H1 (cell line): ENCODE results near the gene GPRC5D. TPM values are rescaled to one million over a fixed set of nuclear protein-coding genes. Genes with fewer than 3 reads are reported as not detected.

Source experiments
- CTCF ChIA-PET: fragments of 300-600 bp; sonication (Branson Sonifier 250); formaldehyde crosslinking; loops from one replicate; lab custom pipeline; 2021; ENCODE audit not compliant: partially characterized antibody; lab: Charles Lee
- POLR2A ChIA-PET: fragments of 300-600 bp; sonication (Branson Sonifier 250); formaldehyde crosslinking; loops from one replicate; lab custom pipeline; 2021; ENCODE audit warnings: inconsistent platforms; ENCODE audit not compliant: partially characterized antibody; lab: Charles Lee
- DNase-seq, 2 experiments: peaks; one replicate each; pipeline versions ENCODE4 v3.0.0 to v3.0.0-alpha.2; 2010 to 2022; ENCODE audit warnings: low spot score in 2 of 2, low read depth in 1 of 2, mixed read lengths in 1 of 2
- FAIRE-seq: peaks from 2 replicates; lab custom pipeline; 2011; peaks lifted over from hg19 to GRCh38; lab: Jason Lieb, UNC
- H2AFZ ChIP-seq: 2 replicates; pipeline ENCODE4 v1.8.1; 2012; ENCODE audit warnings: low read length, inconsistent platforms
- H2AK5ac ChIP-seq: 2 replicates; pipeline ENCODE4 v1.6.1; 2013; ENCODE audit warnings: low read depth, low read length
- H2BK120ac ChIP-seq: replicated peaks from 2 replicates; pipeline ENCODE3; 2013; ENCODE audit warnings: low read depth, low read length, inconsistent platforms
- H2BK12ac ChIP-seq: 2 replicates; pipeline ENCODE4 v1.6.1; 2013; ENCODE audit warnings: low read depth, low read length
- H2BK15ac ChIP-seq: 2 replicates; pipeline ENCODE4 v1.6.1; 2013; ENCODE audit warnings: low read length
- H2BK20ac ChIP-seq: 2 replicates; pipeline ENCODE4 v1.6.1; 2013; ENCODE audit warnings: low read length
- H2BK5ac ChIP-seq: 2 replicates; pipeline ENCODE4 v1.6.1; 2013; ENCODE audit warnings: low read depth, low read length
- H3K14ac ChIP-seq: 2 replicates; pipeline ENCODE4 v1.6.1; 2013; ENCODE audit warnings: inconsistent platforms; ENCODE audit not compliant: insufficient read length
- H3K18ac ChIP-seq: 2 replicates; pipeline ENCODE4 v1.6.1; 2013; ENCODE audit warnings: low read length; ENCODE audit errors: extremely low read depth
- H3K23ac ChIP-seq: 2 replicates; pipeline ENCODE4 v1.6.1; 2013; ENCODE audit warnings: inconsistent platforms; ENCODE audit not compliant: insufficient read length
- H3K23me2 ChIP-seq: 2 replicates; pipeline ENCODE4 v1.6.1; 2013; ENCODE audit warnings: low read depth, low read length
- H3K27ac ChIP-seq: 2 replicates; pipeline ENCODE4 v1.6.1; 2011; ENCODE audit warnings: low read depth, low read length, inconsistent platforms
- H3K27me3 ChIP-seq, 4 experiments: replicated peaks in 1 of 4; 1 replicate in 1 of 4; 2 replicates in 3 of 4; pipeline versions ENCODE4 v1.6.1 to v1.8.1; 2011 to 2013; ENCODE audit warnings: low read length in 3 of 4, mild to moderate bottlenecking in 3 of 4, inconsistent platforms in 2 of 4, mixed read lengths in 2 of 4, moderate library complexity in 1 of 4; ENCODE audit not compliant: control insufficient read depth in 3 of 4, insufficient read depth in 3 of 4; ENCODE audit errors: extremely low read depth in 1 of 4
- H3K36me3 ChIP-seq, 4 experiments: 2 replicates each; pipeline versions ENCODE4 v1.6.1 to v1.8.1; 2011 to 2013; ENCODE audit warnings: mild to moderate bottlenecking in 4 of 4, low read length in 3 of 4, moderate library complexity in 2 of 4, control low read depth in 1 of 4, inconsistent platforms in 1 of 4; ENCODE audit not compliant: insufficient read depth in 4 of 4, control insufficient read depth in 2 of 4
- H3K4ac ChIP-seq: replicated peaks from 2 replicates; pipeline ENCODE3; 2013; ENCODE audit warnings: low read length, low read depth, mixed read lengths, inconsistent platforms; ENCODE audit not compliant: insufficient read length
- H3K4me1 ChIP-seq, 4 experiments: replicated peaks in 1 of 4; 1 replicate in 1 of 4; 2 replicates in 3 of 4; pipeline versions ENCODE4 v1.6.1 to v1.8.1; 2011 to 2013; ENCODE audit warnings: low read length in 3 of 4, inconsistent platforms in 2 of 4, mixed read lengths in 1 of 4; ENCODE audit not compliant: insufficient read depth in 4 of 4, control insufficient read depth in 3 of 4
- H3K4me2 ChIP-seq, 2 experiments: 2 replicates each; pipeline versions ENCODE4 v1.6.1 to v1.8.1; 2011 to 2013; ENCODE audit warnings: low read depth in 2 of 2, low read length in 2 of 2, control low read depth in 1 of 2, inconsistent platforms in 1 of 2, mild to moderate bottlenecking in 1 of 2; ENCODE audit not compliant: insufficient read depth in 1 of 2
- H3K4me3 ChIP-seq, 4 experiments: fragments of 200-600, 300-600 bp in 1 of 4; sonication (generic), shearing (Covaris generic), sonication (Bioruptor Twin) in 1 of 4; 2 replicates each; pipeline versions ENCODE4 v1.5.1 to v1.8.1; 2011 to 2016; ENCODE audit warnings: low read length in 4 of 4, low read depth in 3 of 4, control low read depth in 2 of 4, inconsistent platforms in 2 of 4, mild to moderate bottlenecking in 2 of 4, mixed read lengths in 1 of 4, moderate library complexity in 1 of 4; ENCODE audit not compliant: insufficient read depth in 2 of 4; ENCODE audit errors: extremely low read depth in 1 of 4
- H3K56ac ChIP-seq: replicated peaks from 2 replicates; pipeline ENCODE3; 2013; ENCODE audit warnings: low read depth, mild to moderate bottlenecking, mixed read lengths, low read length, inconsistent platforms; ENCODE audit not compliant: insufficient read length
- H3K79me1 ChIP-seq: 2 replicates; pipeline ENCODE4 v1.6.1; 2013; ENCODE audit warnings: low read depth, low read length, control low read depth
- H3K79me2 ChIP-seq, 2 experiments: 2 replicates each; pipeline versions ENCODE4 v1.6.1 to v1.8.1; 2012 to 2013; ENCODE audit warnings: low read length in 2 of 2, mild to moderate bottlenecking in 2 of 2, inconsistent platforms in 1 of 2; ENCODE audit not compliant: insufficient read depth in 2 of 2, control insufficient read depth in 1 of 2
- H3K9ac ChIP-seq, 4 experiments: replicated peaks in 1 of 4; 1 replicate in 1 of 4; 2 replicates in 3 of 4; pipeline versions ENCODE4 v1.6.1 to v1.8.1; 2011 to 2013; ENCODE audit warnings: low read depth in 3 of 4, low read length in 3 of 4, control low read depth in 2 of 4, mild to moderate bottlenecking in 2 of 4, moderate library complexity in 2 of 4, inconsistent platforms in 1 of 4; ENCODE audit errors: extremely low read depth in 1 of 4
- H3K9me3 ChIP-seq, 2 experiments: 2 replicates each; pipeline versions ENCODE4 v1.6.1 to v1.8.1; 2012 to 2013; ENCODE audit warnings: mild to moderate bottlenecking in 2 of 2, moderate library complexity in 2 of 2, control low read depth in 1 of 2, inconsistent platforms in 1 of 2, low read depth in 1 of 2, low read length in 1 of 2, mixed read lengths in 1 of 2; ENCODE audit not compliant: insufficient read depth in 2 of 2
- H4K20me1 ChIP-seq, 2 experiments: replicated peaks in 1 of 2; 2 replicates each; pipeline versions ENCODE3 to v1.8.1; 2011 to 2013; ENCODE audit warnings: inconsistent platforms in 2 of 2, low read length in 2 of 2, mild to moderate bottlenecking in 1 of 2; ENCODE audit not compliant: insufficient read depth in 2 of 2, control insufficient read depth in 1 of 2
- H4K5ac ChIP-seq: 2 replicates; pipeline ENCODE4 v1.6.1; 2013; ENCODE audit warnings: low read length, low read depth, mixed read lengths, inconsistent platforms; ENCODE audit not compliant: insufficient read length
- H4K8ac ChIP-seq: 2 replicates; pipeline ENCODE4 v1.8.0; 2013; ENCODE audit warnings: mild to moderate bottlenecking, moderate library complexity, low read length, inconsistent platforms; ENCODE audit not compliant: insufficient read depth; ENCODE audit errors: extremely low read depth
- H4K91ac ChIP-seq: replicated peaks from 2 replicates; pipeline ENCODE3; 2013; ENCODE audit warnings: low read length, mixed read lengths, inconsistent platforms; ENCODE audit not compliant: insufficient read length
- BRCA1 ChIP-seq: IDR thresholded peaks from 2 replicates; pipeline ENCODE4 v1.6.1; 2012; ENCODE audit warnings: low read depth, low read length, improper control_type of control experiment
- CTBP2 ChIP-seq: IDR thresholded peaks from 2 replicates; pipeline ENCODE4 v1.7.0; 2011; ENCODE audit warnings: borderline replicate concordance, mild to moderate bottlenecking, moderate library complexity, mixed read lengths, low read length; ENCODE audit not compliant: insufficient read depth, insufficient read length
- CTCF ChIP-seq, 3 experiments: IDR thresholded peaks; 1 replicate in 2 of 3; 2 replicates in 1 of 3; pipeline versions ENCODE4 v1.5.1 to v1.6.1; 2011; ENCODE audit warnings: low read length in 3 of 3, mild to moderate bottlenecking in 3 of 3, inconsistent platforms in 2 of 3, low read depth in 1 of 3, moderate library complexity in 1 of 3; ENCODE audit not compliant: insufficient read depth in 1 of 3; ENCODE audit errors: control extremely low read depth in 1 of 3
- POLR2A ChIP-seq, 2 experiments: IDR thresholded peaks; 1 replicate in 1 of 2; 2 replicates in 1 of 2; pipeline ENCODE4 v1.6.1; 2011; ENCODE audit warnings: low read depth in 2 of 2, low read length in 2 of 2, mild to moderate bottlenecking in 2 of 2; ENCODE audit errors: control extremely low read depth in 1 of 2
- RAD21 ChIP-seq, 2 experiments: IDR thresholded peaks in 1 of 2; conservative IDR thresholded peaks in 1 of 2; 2 replicates each; pipeline ENCODE4 v1.6.1; 2011; ENCODE audit warnings: low read depth in 2 of 2, low read length in 2 of 2, improper control_type of control experiment in 1 of 2, inconsistent platforms in 1 of 2, mild to moderate bottlenecking in 1 of 2, moderate library complexity in 1 of 2
- SIN3A ChIP-seq, 2 experiments: IDR thresholded peaks in 1 of 2; conservative IDR thresholded peaks in 1 of 2; 2 replicates each; pipeline ENCODE4 v1.6.1; 2011 to 2012; ENCODE audit warnings: low read length in 2 of 2, improper control_type of control experiment in 1 of 2, low read depth in 1 of 2, mild to moderate bottlenecking in 1 of 2
- WGBS, 2 experiments: shearing (Covaris generic) in 1 of 2; methylation state at CpG; one replicate each; pipeline versions ENCODE4 v1.1.6 to v1.1.7; 2013 to 2015; ENCODE audit warnings: low lambda C conversion rate in 2 of 2, mixed read lengths in 2 of 2, inconsistent platforms in 1 of 2, low coverage in 1 of 2, missing lambda C conversion rate in 1 of 2; ENCODE audit not compliant: insufficient replicate concordance in 2 of 2, insufficient coverage in 1 of 2, insufficient read length in 1 of 2; ENCODE audit errors: extremely low coverage in 1 of 2, missing lambda C conversion rate in 1 of 2; 5-methylcytosine and 5-hydroxymethylcytosine counted together
- polyA plus RNA-seq, 7 experiments: library from polyadenylated mRNA; depleted of rRNA in 3 of 7; stranded (reverse) in 5 of 7; unstranded in 2 of 7; fragments of >200 nt in 5 of 7; fragments of 200-250 nt in 2 of 7; gene quantifications; 1 replicate in 5 of 7; 2 replicates in 1 of 7; 4 replicates in 1 of 7; pipeline versions ENCODE4 v1.2.1 to v1.2.3, GENCODE V29; 2011 to 2013; ENCODE audit warnings: missing spikeins in 2 of 7, mixed read lengths in 2 of 7
- total RNA-seq: library from RNA; stranded (reverse); fragmentation: NEBNext Ultra II Directional; extraction: Animal tissue kit (Norgen Biotek cat#: 25700); gene quantifications from 2 replicates; pipeline ENCODE4 v1.2.1, GENCODE V29; 2021
- TF ChIP-seq, protein P1 (sequence below): IDR thresholded peaks from 2 replicates; pipeline ENCODE4 v1.6.1; 2012; ENCODE audit warnings: inconsistent platforms

Gene GPRC5D
- total and polyA plus RNA-seq, 2 of the 8 experiments (the other 6 are each of a cell fraction or from before 2014, with no cell fraction given), result 0.45 TPM; not detected in 1

DNA sequence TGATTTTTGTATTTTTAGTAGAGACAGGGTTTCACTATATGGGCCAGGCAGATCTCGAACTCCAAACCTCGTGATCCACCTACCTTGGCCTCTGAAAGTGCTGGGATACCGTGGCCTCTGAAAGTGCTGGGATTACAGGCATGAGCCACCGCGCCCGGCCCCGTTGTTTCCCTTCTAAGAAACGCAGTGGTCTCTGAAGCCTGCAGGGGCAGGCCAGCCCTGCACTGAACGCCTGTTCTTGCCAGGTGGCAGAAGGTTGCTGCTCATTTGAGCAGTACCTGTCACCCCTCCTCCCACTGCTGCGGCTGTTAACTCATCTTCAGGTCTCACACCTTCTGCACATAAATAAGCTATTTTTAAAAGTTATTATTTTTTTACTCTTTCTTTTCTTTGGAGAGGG, 36.3 kb downstream of the GPRC5D start:
- Histone ChIP-seq H3K4me1 (peaks cover 0 to 6% (median 1%) of the 10 kb centered on the region in 4 experiments; a peak in 4 of 7 replicates), H2AFZ (no peak overlapping the region), H2BK120ac (no peak overlapping the region), H3K56ac (no peak overlapping the region), H3K79me1 (no peaks in the 10 kb centered on the region), H2AK5ac (no peak overlapping the region), H3K23me2 (no peaks in the 10 kb centered on the region), H4K20me1 (no peaks in the 10 kb centered on the region), H2BK12ac (no peak overlapping the region), H3K4me3 (no peak overlapping the region), H3K9ac (no peak overlapping the region), H3K27me3 (no peaks in the 10 kb centered on the region; a peak in 1 of 7 replicates), H2BK15ac (no peak overlapping the region), H4K91ac (no peak overlapping the region), H3K27ac (no peak overlapping the region), H3K23ac (no peak overlapping the region), H4K8ac (no peak overlapping the region), H3K14ac (no peak overlapping the region), H4K5ac (no peak overlapping the region), H3K79me2 (no peaks in the 10 kb centered on the region), H3K36me3 (no peaks in the 10 kb centered on the region), H3K18ac (no peak overlapping the region), H3K4ac (no peak overlapping the region), H3K9me3 (no peaks in the 10 kb centered on the region), H3K4me2 (no peak overlapping the region), H2BK20ac (no peak overlapping the region), H2BK5ac (no peak overlapping the region)
- CTCF ChIA-PET, result interaction anchor here (0.6 to 11.7 kb wide), 56 partner anchors 8 to 608 kb away, joined by 3 to 162 read pairs (median 4); partner anchors contain the start of genes GPRC5A and GSG1
- FAIRE-seq (no peak), DNase-seq (peak in 1 of 2 experiments; percentile 64)
- POLR2A ChIA-PET, result interaction anchor here (0.6 to 0.8 kb wide), 2 partner anchors 9 to 183 kb away, joined by 3 to 4 read pairs; no protein-coding TSS in a partner anchor
- 81% methylated on average over 10 of the region's 10 CpGs; no CpG with 5 or more reads in 1 of the 2 experiments for WGBS, 2 experiments
- TF ChIP-seq POLR2A (IDR thresholded peaks at IDR 0.05; ENCODE audit: control extremely low read depth in 1 of 2, low read depth in 2 of 2, low read length in 2 of 2), result no peak
- peak in 1 of 2 experiments; percentile 48; a peak in 1 of 4 replicates for TF ChIP-seq SIN3A (conservative IDR thresholded peaks at IDR 0.05 in 1 of 2, IDR thresholded peaks at IDR 0.05 in 1 of 2; ENCODE audit: low read depth in 1 of 2, low read length in 2 of 2)
- TF ChIP-seq, protein P1, sequence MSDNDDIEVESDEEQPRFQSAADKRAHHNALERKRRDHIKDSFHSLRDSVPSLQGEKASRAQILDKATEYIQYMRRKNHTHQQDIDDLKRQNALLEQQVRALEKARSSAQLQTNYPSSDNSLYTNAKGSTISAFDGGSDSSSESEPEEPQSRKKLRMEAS, result 0 out of 2 replicates have a peak, but pooled peaks have one; percentile 27
- TF ChIP-seq CTCF (IDR thresholded peaks at IDR 0.05; ENCODE audit: control extremely low read depth in 1 of 3, insufficient read depth in 1 of 3, low read depth in 1 of 3, low read length in 3 of 3), result peak; percentile 41 to 51 (median 44)
- no peak for TF ChIP-seq BRCA1
- TF ChIP-seq CTBP2, result no peak
- TF ChIP-seq RAD21 (IDR thresholded peaks at IDR 0.05 in 1 of 2, conservative IDR thresholded peaks at IDR 0.05 in 1 of 2; ENCODE audit: low read depth in 2 of 2, low read length in 2 of 2), result peak; percentile 50 to 57; a peak in 3 of 4 replicates
